GM23338 (cell line): ENCODE results near the gene CRYBG3. TPM values are rescaled to one million over a fixed set of nuclear protein-coding genes. Genes with fewer than 3 reads are reported as not detected.

Source experiments
- ATAC-seq: fragments of 200-7000 bp; cut with Tn5 transposase; 3 replicates; pipeline ENCODE4 v1.9.1; 2020
- DNase-seq: peaks from one replicate; pipeline ENCODE4 v3.0.0-alpha.2; 2015; ENCODE audit warnings: low spot score
- H2AFZ ChIP-seq: fragments of 200-600 bp; sonication (generic); 2 replicates; pipeline ENCODE4 v1.8.0; 2016; ENCODE audit warnings: antibody characterized with exemption, mild to moderate bottlenecking, moderate library complexity
- H3F3A ChIP-seq: fragments of 200-600 bp; sonication (generic); replicated peaks from 2 replicates; pipeline ENCODE4 v1.8.0; 2017; ENCODE audit warnings: antibody characterized with exemption, mixed run types, low read depth
- H3K27ac ChIP-seq: fragments of 200-600 bp; sonication (generic); 2 replicates; pipeline ENCODE4 v1.6.1; 2016; ENCODE audit warnings: low read depth
- H3K27me3 ChIP-seq: fragments of 200-600 bp; sonication (generic); 2 replicates; pipeline ENCODE4 v1.8.0; 2016; ENCODE audit warnings: mild to moderate bottlenecking, mixed run types, moderate library complexity; ENCODE audit not compliant: insufficient read depth
- H3K36me3 ChIP-seq: fragments of 200-600 bp; sonication (generic); 2 replicates; pipeline ENCODE4 v1.8.0; 2016; ENCODE audit warnings: mild to moderate bottlenecking; ENCODE audit not compliant: insufficient read depth
- H3K4me1 ChIP-seq: fragments of 200-600 bp; sonication (generic); 2 replicates; pipeline ENCODE4 v1.8.0; 2016; ENCODE audit warnings: mild to moderate bottlenecking, moderate library complexity; ENCODE audit not compliant: insufficient read depth
- H3K4me2 ChIP-seq: fragments of 200-600 bp; sonication (generic); 2 replicates; pipeline ENCODE4 v1.7.1; 2017; ENCODE audit warnings: mixed run types
- H3K4me3 ChIP-seq: fragments of 200-600 bp; sonication (generic); 2 replicates; pipeline ENCODE4 v1.6.1; 2016; ENCODE audit warnings: mixed run types
- H3K79me2 ChIP-seq: fragments of 200-600 bp; sonication (generic); replicated peaks from 2 replicates; pipeline ENCODE4 v1.8.0; 2017; ENCODE audit warnings: mild to moderate bottlenecking; ENCODE audit not compliant: insufficient read depth
- H3K9me2 ChIP-seq: fragments of 200-600 bp; sonication (generic); 2 replicates; pipeline ENCODE4 v1.8.0; 2017; ENCODE audit not compliant: insufficient read depth
- H4K20me1 ChIP-seq: fragments of 200-600 bp; sonication (generic); replicated peaks from 2 replicates; pipeline ENCODE4 v1.8.0; 2017; ENCODE audit warnings: mild to moderate bottlenecking; ENCODE audit not compliant: insufficient read depth
- H3K27ac Mint-ChIP-seq: 2 replicates; pipeline ENCODE4 v1.8.0; 2020; ENCODE audit warnings: inconsistent platforms, mild to moderate bottlenecking, moderate library complexity, mixed read lengths
- H3K27me3 Mint-ChIP-seq: 3 replicates; pipeline ENCODE4 v1.8.0; 2022; ENCODE audit warnings: low read depth, mild to moderate bottlenecking, moderate library complexity, mixed read lengths, inconsistent platforms; ENCODE audit not compliant: insufficient read depth, poor library complexity
- H3K36me3 Mint-ChIP-seq: 3 replicates; pipeline ENCODE4 v1.8.0; 2021; ENCODE audit warnings: low read depth, mild to moderate bottlenecking, inconsistent platforms, moderate library complexity, mixed read lengths
- H3K4me1 Mint-ChIP-seq: 3 replicates; pipeline ENCODE4 v1.8.0; 2020; ENCODE audit warnings: mild to moderate bottlenecking, inconsistent platforms, mixed read lengths
- H3K4me3 Mint-ChIP-seq: 3 replicates; pipeline ENCODE4 v1.8.0; 2021; ENCODE audit warnings: moderate library complexity, mild to moderate bottlenecking, inconsistent platforms, mixed read lengths
- H3K9me3 Mint-ChIP-seq: 3 replicates; pipeline ENCODE4 v1.8.0; 2020; ENCODE audit warnings: moderate library complexity, mild to moderate bottlenecking, inconsistent platforms, mixed read lengths
- CREB1 ChIP-seq: fragments of 250-450 bp; sonication (Bioruptor Pico); IDR thresholded peaks from 2 replicates; pipeline ENCODE4 v1.5.0; 2020; ENCODE audit warnings: low read depth, mild to moderate bottlenecking, moderate library complexity
- ETS1 ChIP-seq: IDR thresholded peaks from 2 replicates; pipeline ENCODE4 v1.6.1; 2016; ENCODE audit warnings: antibody characterized with exemption
- EZH2 ChIP-seq: fragments of 200-600 bp; sonication (generic); IDR thresholded peaks from one replicate; pipeline ENCODE4 v1.8.0; 2017; ENCODE audit warnings: antibody characterized with exemption, mild to moderate bottlenecking, low read depth; ENCODE audit not compliant: unreplicated experiment
- EZH2phosphoT487 ChIP-seq: fragments of 200-600 bp; sonication (generic); IDR thresholded peaks from one replicate; pipeline ENCODE4 v1.8.1; 2018; ENCODE audit warnings: antibody characterized with exemption; ENCODE audit not compliant: unreplicated experiment
- JUNB ChIP-seq: IDR thresholded peaks from one replicate; pipeline ENCODE4 v1.6.1; 2016; ENCODE audit warnings: antibody characterized with exemption; ENCODE audit not compliant: unreplicated experiment
- NANOG ChIP-seq: IDR thresholded peaks from 2 replicates; pipeline ENCODE4 v1.6.1; 2016; ENCODE audit warnings: antibody characterized with exemption, borderline replicate concordance
- POLR2AphosphoS5 ChIP-seq: IDR thresholded peaks from 2 replicates; pipeline ENCODE4 v1.6.1; 2016; ENCODE audit warnings: antibody characterized with exemption, low read depth
- REST ChIP-seq: IDR thresholded peaks from one replicate; pipeline ENCODE4 v1.6.1; 2018; ENCODE audit warnings: antibody characterized with exemption; ENCODE audit not compliant: unreplicated experiment
- STAT1 ChIP-seq: IDR thresholded peaks from one replicate; pipeline ENCODE4 v1.6.1; 2016; ENCODE audit warnings: antibody characterized with exemption; ENCODE audit not compliant: unreplicated experiment
- ZNF114 ChIP-seq: fragments of 250-450 bp; sonication (Bioruptor Pico); IDR thresholded peaks from 2 replicates; pipeline ENCODE4 v1.5.0; 2020; ENCODE audit warnings: mild to moderate bottlenecking, moderate library complexity
- ZNF331 ChIP-seq: fragments of 250-450 bp; sonication (Bioruptor Pico); IDR thresholded peaks from 2 replicates; pipeline ENCODE4 v1.5.0; 2020; ENCODE audit warnings: low read depth, mild to moderate bottlenecking, moderate library complexity
- polyA plus RNA-seq: library from polyadenylated mRNA; unstranded; fragments of >200 nt; fragmentation: Nextera tagmentation; extraction: Ambion mirVana; gene quantifications from 2 replicates; pipeline ENCODE4 v1.2.1, GENCODE V29; 2016
- total RNA-seq: library from RNA; depleted of rRNA; stranded (reverse); fragments of >200 nt; shearing (Covaris generic); gene quantifications from 2 replicates; pipeline ENCODE4 v1.2.3, GENCODE V29; 2014
- TF ChIP-seq, protein P1 (sequence below): fragments of 250-450 bp; sonication (Bioruptor Pico); IDR thresholded peaks from 2 replicates; pipeline ENCODE4 v1.5.0; 2020; ENCODE audit warnings: mild to moderate bottlenecking, moderate library complexity
- TF ChIP-seq, protein P2 (sequence below), 2 experiments: fragments of 200-600 bp in 1 of 2; sonication (generic) in 1 of 2; conservative IDR thresholded peaks; 2 replicates each; pipeline versions ENCODE4 v1.5.1 to v1.6.1; 2016 to 2017; ENCODE audit warnings: antibody characterized with exemption in 2 of 2, low read depth in 2 of 2, mild to moderate bottlenecking in 2 of 2, moderate library complexity in 1 of 2

The CRYBG3 gene
- total and polyA plus RNA-seq, 2 experiments from 2014 or later = 2.3 to 8.9 TPM

GRCh38 chr3:97958796-97959195, 137.0 kb downstream of the CRYBG3 start:
- Histone ChIP-seq H4K20me1 (no peaks in the 10 kb centered on the region), H3F3A (no peaks in the 10 kb centered on the region), H2AFZ (no peak overlapping the region), H3K4me2 (no peak overlapping the region), H3K36me3 (no peaks in the 10 kb centered on the region; the same call in 1 of the 2 replicates), H3K9me2 (no peaks in the 10 kb centered on the region), H3K4me3 (no peak overlapping the region), H3K27ac (no peak overlapping the region), H3K79me2 (no peaks in the 10 kb centered on the region), H3K4me1 (no peaks in the 10 kb centered on the region), H3K27me3 (no peaks in the 10 kb centered on the region)
- Mint-ChIP-seq H3K27ac (no peak overlapping the region), H3K36me3 (no peaks in the 10 kb centered on the region; the same call in 1 of the 3 replicates), H3K4me3 (no peak overlapping the region), H3K9me3 (no peaks in the 10 kb centered on the region), H3K27me3 (no peaks in the 10 kb centered on the region), H3K4me1 (peaks cover 6% of the 10 kb centered on the region; the same call in 2 of the 3 replicates)
- TF ChIP-seq EZH2phosphoT487 (no peak), ZNF331 (no peak), ETS1 (no peak), POLR2AphosphoS5 (no peak), NANOG (no peak), CREB1 (no peak), EZH2 (no peak), REST (no peak), ZNF114 (no peak), STAT1 (no peak), JUNB (no peak)
- TF ChIP-seq, protein P1, sequence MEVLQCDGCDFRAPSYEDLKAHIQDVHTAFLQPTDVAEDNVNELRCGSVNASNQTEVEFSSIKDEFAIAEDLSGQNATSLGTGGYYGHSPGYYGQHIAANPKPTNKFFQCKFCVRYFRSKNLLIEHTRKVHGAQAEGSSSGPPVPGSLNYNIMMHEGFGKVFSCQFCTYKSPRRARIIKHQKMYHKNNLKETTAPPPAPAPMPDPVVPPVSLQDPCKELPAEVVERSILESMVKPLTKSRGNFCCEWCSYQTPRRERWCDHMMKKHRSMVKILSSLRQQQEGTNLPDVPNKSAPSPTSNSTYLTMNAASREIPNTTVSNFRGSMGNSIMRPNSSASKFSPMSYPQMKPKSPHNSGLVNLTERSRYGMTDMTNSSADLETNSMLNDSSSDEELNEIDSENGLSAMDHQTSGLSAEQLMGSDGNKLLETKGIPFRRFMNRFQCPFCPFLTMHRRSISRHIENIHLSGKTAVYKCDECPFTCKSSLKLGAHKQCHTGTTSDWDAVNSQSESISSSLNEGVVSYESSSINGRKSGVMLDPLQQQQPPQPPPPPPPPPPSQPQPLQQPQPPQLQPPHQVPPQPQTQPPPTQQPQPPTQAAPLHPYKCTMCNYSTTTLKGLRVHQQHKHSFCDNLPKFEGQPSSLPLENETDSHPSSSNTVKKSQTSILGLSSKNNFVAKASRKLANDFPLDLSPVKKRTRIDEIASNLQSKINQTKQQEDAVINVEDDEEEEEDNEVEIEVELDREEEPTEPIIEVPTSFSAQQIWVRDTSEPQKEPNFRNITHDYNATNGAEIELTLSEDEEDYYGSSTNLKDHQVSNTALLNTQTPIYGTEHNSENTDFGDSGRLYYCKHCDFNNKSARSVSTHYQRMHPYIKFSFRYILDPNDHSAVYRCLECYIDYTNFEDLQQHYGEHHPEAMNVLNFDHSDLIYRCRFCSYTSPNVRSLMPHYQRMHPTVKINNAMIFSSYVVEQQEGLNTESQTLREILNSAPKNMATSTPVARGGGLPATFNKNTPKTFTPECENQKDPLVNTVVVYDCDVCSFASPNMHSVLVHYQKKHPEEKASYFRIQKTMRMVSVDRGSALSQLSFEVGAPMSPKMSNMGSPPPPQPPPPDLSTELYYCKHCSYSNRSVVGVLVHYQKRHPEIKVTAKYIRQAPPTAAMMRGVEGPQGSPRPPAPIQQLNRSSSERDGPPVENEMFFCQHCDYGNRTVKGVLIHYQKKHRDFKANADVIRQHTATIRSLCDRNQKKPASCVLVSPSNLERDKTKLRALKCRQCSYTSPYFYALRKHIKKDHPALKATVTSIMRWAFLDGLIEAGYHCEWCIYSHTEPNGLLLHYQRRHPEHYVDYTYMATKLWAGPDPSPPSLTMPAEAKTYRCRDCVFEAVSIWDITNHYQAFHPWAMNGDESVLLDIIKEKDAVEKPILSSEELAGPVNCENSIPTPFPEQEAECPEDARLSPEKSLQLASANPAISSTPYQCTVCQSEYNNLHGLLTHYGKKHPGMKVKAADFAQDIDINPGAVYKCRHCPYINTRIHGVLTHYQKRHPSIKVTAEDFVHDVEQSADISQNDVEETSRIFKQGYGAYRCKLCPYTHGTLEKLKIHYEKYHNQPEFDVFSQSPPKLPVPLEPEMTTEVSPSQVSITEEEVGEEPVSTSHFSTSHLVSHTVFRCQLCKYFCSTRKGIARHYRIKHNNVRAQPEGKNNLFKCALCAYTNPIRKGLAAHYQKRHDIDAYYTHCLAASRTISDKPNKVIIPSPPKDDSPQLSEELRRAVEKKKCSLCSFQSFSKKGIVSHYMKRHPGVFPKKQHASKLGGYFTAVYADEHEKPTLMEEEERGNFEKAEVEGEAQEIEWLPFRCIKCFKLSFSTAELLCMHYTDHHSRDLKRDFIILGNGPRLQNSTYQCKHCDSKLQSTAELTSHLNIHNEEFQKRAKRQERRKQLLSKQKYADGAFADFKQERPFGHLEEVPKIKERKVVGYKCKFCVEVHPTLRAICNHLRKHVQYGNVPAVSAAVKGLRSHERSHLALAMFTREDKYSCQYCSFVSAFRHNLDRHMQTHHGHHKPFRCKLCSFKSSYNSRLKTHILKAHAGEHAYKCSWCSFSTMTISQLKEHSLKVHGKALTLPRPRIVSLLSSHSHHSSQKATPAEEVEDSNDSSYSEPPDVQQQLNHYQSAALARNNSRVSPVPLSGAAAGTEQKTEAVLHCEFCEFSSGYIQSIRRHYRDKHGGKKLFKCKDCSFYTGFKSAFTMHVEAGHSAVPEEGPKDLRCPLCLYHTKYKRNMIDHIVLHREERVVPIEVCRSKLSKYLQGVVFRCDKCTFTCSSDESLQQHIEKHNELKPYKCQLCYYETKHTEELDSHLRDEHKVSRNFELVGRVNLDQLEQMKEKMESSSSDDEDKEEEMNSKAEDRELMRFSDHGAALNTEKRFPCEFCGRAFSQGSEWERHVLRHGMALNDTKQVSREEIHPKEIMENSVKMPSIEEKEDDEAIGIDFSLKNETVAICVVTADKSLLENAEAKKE = no peak
- TF ChIP-seq, protein P2, sequence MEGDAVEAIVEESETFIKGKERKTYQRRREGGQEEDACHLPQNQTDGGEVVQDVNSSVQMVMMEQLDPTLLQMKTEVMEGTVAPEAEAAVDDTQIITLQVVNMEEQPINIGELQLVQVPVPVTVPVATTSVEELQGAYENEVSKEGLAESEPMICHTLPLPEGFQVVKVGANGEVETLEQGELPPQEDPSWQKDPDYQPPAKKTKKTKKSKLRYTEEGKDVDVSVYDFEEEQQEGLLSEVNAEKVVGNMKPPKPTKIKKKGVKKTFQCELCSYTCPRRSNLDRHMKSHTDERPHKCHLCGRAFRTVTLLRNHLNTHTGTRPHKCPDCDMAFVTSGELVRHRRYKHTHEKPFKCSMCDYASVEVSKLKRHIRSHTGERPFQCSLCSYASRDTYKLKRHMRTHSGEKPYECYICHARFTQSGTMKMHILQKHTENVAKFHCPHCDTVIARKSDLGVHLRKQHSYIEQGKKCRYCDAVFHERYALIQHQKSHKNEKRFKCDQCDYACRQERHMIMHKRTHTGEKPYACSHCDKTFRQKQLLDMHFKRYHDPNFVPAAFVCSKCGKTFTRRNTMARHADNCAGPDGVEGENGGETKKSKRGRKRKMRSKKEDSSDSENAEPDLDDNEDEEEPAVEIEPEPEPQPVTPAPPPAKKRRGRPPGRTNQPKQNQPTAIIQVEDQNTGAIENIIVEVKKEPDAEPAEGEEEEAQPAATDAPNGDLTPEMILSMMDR (conservative IDR thresholded peaks at IDR 0.05; ENCODE audit: low read depth in 2 of 2) = no peak
- ATAC-seq (no peak), DNase-seq (no peak)
